ENCODE measurements around the gene TMEM245.
"Not testable (repeated sequence)": the region's sequence is repeated elsewhere in the genome, so short reads cannot be mapped to it uniquely, and the experiment has no call there.

TMEM245 gene

DNA sequence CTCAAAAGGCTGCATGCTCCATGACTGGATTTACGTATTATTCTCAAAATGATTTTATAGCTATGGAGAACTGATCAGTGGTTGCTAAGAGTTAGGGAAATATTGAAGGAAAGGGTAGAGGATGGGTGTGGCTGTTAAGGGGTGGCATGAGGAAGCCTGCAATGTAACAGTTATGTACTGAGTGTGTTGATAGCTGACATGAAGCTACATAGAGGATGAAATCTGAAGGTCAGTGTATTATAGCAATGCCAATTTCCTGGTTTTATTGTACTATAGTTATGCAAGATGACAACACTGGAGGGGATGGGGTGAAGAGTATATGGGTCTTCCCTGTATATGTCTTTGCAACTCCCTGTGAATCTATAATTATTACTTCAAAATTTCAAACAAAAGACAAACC lies 51.0 kb downstream of the TMEM245 start:
- TF ChIP-seq, protein P1, sequence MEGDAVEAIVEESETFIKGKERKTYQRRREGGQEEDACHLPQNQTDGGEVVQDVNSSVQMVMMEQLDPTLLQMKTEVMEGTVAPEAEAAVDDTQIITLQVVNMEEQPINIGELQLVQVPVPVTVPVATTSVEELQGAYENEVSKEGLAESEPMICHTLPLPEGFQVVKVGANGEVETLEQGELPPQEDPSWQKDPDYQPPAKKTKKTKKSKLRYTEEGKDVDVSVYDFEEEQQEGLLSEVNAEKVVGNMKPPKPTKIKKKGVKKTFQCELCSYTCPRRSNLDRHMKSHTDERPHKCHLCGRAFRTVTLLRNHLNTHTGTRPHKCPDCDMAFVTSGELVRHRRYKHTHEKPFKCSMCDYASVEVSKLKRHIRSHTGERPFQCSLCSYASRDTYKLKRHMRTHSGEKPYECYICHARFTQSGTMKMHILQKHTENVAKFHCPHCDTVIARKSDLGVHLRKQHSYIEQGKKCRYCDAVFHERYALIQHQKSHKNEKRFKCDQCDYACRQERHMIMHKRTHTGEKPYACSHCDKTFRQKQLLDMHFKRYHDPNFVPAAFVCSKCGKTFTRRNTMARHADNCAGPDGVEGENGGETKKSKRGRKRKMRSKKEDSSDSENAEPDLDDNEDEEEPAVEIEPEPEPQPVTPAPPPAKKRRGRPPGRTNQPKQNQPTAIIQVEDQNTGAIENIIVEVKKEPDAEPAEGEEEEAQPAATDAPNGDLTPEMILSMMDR (IDR thresholded peaks at IDR 0.05; ENCODE audit: borderline replicate concordance, insufficient read depth, low read depth, low read length): no peak

DNA sequence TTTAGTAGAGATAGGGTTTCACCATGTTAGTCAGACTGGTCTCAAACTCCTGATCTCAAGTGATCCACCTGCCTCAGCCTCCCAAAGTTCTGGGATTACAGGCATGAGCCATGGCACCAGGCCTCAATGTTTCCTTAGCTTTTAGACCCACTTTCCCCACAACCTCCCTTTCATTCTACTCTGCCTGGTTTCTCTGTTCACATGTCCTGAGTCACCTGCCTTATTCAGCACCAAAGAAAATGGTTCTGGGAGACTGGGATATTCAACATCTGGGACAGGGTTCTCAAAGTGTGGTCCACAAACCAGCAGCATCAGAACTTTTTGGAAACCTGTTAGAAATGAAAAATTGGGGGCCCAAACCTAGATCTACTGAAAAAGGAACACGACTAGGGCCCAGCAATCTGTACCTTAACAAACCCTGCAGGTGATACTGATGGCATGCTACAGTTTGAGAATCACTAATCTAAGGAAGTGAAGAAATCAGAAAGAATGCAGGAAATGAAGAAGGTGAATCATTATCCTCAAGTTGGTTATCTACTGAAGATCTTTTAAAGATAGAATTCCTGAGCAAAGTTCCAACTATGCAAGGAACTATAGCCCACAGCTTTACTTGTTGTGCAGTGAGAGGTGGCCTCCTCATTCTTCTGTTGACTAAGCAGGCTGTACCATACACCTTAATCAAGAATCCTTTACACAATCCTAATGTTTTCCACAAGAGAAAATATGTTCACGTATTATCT lies 54.6 kb downstream of the TMEM245 start:
- no peak overlapping the region for H3K4me3 ChIP-seq (ENCODE audit: low read depth, low read length)
- TF ChIP-seq, protein P1 (IDR thresholded peaks at IDR 0.05; ENCODE audit: borderline replicate concordance, insufficient read depth, low read depth, low read length): no peak

More for the DNA sequence above, 51.0 kb downstream of the TMEM245 start:
- H3K4me3 ChIP-seq (ENCODE audit: low read depth, low read length): no peak overlapping the region

DNA sequence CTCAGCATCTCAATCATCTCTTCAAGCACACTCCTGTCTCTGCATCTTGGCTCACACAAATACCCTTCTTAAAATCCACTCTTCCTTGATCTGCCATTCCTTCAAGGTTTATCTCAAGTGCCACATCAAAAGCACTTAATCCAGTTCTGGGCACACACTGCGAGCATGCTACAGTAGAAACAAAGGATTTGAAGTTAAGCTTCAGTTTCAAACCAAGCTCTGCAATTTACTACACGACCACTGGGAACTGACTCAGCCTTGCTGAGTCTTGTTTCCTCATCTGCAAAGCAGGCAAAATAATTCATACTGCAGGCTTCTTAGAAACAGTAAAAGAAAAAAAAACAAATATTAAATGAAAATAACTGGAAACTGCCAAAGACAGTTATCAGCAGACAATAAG lies 56.0 kb downstream of the TMEM245 start:
- TF ChIP-seq, protein P1 (IDR thresholded peaks at IDR 0.05; ENCODE audit: borderline replicate concordance, insufficient read depth, low read depth, low read length): no peak
- no peak overlapping the region for H3K4me3 ChIP-seq (ENCODE audit: low read depth, low read length)

GRCh38 chr9:109062543-109062942 lies 57.2 kb downstream of the TMEM245 start:
- TF ChIP-seq, protein P1 (IDR thresholded peaks at IDR 0.05; ENCODE audit: borderline replicate concordance, insufficient read depth, low read depth, low read length): no peak
- no peak overlapping the region for H3K4me3 ChIP-seq (ENCODE audit: low read depth, low read length)

- TF ChIP-seq, protein P1 (IDR thresholded peaks at IDR 0.05; ENCODE audit: borderline replicate concordance, insufficient read depth, low read depth, low read length): no peak
- H3K4me3 ChIP-seq (ENCODE audit: low read depth, low read length): no peak overlapping the region
Observed at GRCh38 chr9:109060191-109060590, 59.6 kb downstream of the TMEM245 start.

GRCh38 chr9:109053121-109053520 lies 66.6 kb downstream of the TMEM245 start:
- H3K4me3 ChIP-seq (ENCODE audit: low read depth, low read length): not testable (repeated sequence)

DNA sequence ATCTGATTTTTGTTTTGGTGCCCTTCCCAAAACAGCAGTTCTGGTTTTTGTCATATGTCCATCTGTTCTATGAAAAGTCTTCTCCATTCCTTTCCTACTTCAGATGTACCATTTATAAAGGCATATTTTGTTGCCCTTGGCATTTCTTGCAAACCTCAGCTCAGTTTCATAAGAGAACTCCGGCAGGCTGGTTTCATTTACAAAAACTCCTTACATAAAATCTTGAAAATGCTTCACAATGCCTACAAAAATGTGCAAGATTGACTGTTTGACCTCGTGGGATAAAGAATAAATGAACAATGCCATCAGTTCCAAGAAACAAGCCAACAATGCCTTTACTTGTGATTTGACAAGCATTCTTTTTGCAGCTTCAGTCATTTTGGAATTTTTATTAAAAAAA lies 67.3 kb downstream of the TMEM245 start:
- TF ChIP-seq, protein P1 (IDR thresholded peaks at IDR 0.05; ENCODE audit: borderline replicate concordance, insufficient read depth, low read depth, low read length): no peak
- H3K4me3 ChIP-seq (ENCODE audit: low read depth, low read length): no peak overlapping the region
